ENCODE data around the gene PPIL4. TPM values are rescaled to one million over a fixed set of nuclear protein-coding genes. Genes with fewer than 3 reads are reported as not detected.

PPIL4 gene
- total RNA-seq, 4 donors from 2014 or later: 22.1 to 30.2 (median 26.1) TPM

- TF ChIP-seq CTCF (IDR thresholded peaks at IDR 0.05) (no peak), EP300 (IDR thresholded peaks at IDR 0.05) (no peak), POLR2AphosphoS5 (IDR thresholded peaks at IDR 0.05) (no peak), POLR2A (IDR thresholded peaks at IDR 0.05; ENCODE audit: low read depth) (no peak)
- Histone ChIP-seq H3K4me3 (no peak overlapping the region), H3K36me3 (peaks cover 0 to 5% (median 0%) of the 10 kb centered on the region in 4 donors), H3K4me1 (peaks cover 3 to 19% (median 10%) of the 10 kb centered on the region in 4 donors), H3K9me3 (no peaks in the 10 kb centered on the region), H3K27ac (replicated peaks in 1 of 4) (no peak overlapping the region), H3K27me3 (peaks cover 0 to 5% (median 0%) of the 10 kb centered on the region in 4 donors)
- WGBS: 92% methylated on average over 5 of the region's 5 CpGs
- no peak for DNase-seq (ENCODE audit: extremely low spot score)
- intact Hi-C loops (cut with DNase I): no loop called here
These were observed 67.1 kb downstream of the PPIL4 start for GRCh38 chr6:149478631-149479314.

DNA sequence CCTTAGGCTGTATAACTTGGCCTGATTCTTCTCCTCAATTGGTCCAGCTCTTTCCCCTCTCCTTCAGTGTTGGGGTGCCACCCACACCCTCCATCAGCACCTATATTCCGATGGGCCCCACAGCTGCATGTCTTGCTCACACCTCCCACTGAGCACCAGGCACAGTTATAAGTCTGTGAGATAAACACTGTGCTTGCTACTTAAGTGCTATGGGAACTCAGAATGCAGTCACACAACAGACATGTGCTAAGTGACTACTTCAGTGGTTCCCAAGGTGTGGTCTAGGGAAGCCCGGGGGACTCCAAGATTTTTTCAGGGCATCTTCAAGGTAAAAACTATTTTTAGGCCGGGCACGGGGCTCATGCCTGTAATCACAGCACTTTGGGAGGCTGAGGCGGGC lies 68.3 kb downstream of the PPIL4 start:
- H3K4me3 ChIP-seq: no peak overlapping the region
- TF ChIP-seq CTCF (IDR thresholded peaks at IDR 0.05): no peak
- TF ChIP-seq POLR2A (IDR thresholded peaks at IDR 0.05; ENCODE audit: low read depth): no peak
- TF ChIP-seq POLR2AphosphoS5 (IDR thresholded peaks at IDR 0.05): no peak
- TF ChIP-seq EP300 (IDR thresholded peaks at IDR 0.05): no peak
- H3K36me3 ChIP-seq: peaks cover 0 to 5% (median 0%) of the 10 kb centered on the region in 4 donors
- 97% methylated on average over 4 of the region's 5 CpGs for WGBS
- H3K9me3 ChIP-seq: no peaks in the 10 kb centered on the region
- H3K27me3 ChIP-seq: peaks cover 0 to 5% (median 0%) of the 10 kb centered on the region in 4 donors
- H3K27ac ChIP-seq (replicated peaks in 1 of 4): no peak overlapping the region
- intact Hi-C loops (cut with DNase I): no loop called here
- DNase-seq (ENCODE audit: extremely low spot score): no peak
- peaks cover 6 to 20% (median 10%) of the 10 kb centered on the region in 4 donors for H3K4me1 ChIP-seq

GRCh38 chr6:149476789-149477455 lies 68.9 kb downstream of the PPIL4 start:
- peaks cover 0 to 5% (median 0%) of the 10 kb centered on the region in 4 donors for H3K36me3 ChIP-seq
- H3K4me3 ChIP-seq: no peak overlapping the region
- peaks cover 0 to 5% (median 0%) of the 10 kb centered on the region in 4 donors for H3K27me3 ChIP-seq
- intact Hi-C loops (cut with DNase I): no loop called here
- H3K27ac ChIP-seq (replicated peaks in 1 of 4): no peak overlapping the region
- no peaks in the 10 kb centered on the region for H3K9me3 ChIP-seq
- TF ChIP-seq POLR2AphosphoS5 (IDR thresholded peaks at IDR 0.05) (no peak), CTCF (IDR thresholded peaks at IDR 0.05) (no peak), POLR2A (IDR thresholded peaks at IDR 0.05; ENCODE audit: low read depth) (no peak), EP300 (IDR thresholded peaks at IDR 0.05) (no peak)
- peaks cover under 1 to 13% (median 7%) of the 10 kb centered on the region in 4 donors for H3K4me1 ChIP-seq
- WGBS: 77% methylated on average over 6 of the region's 6 CpGs
- DNase-seq (ENCODE audit: extremely low spot score): no peak

GRCh38 chr6:149474108-149474935 lies 71.5 kb downstream of the PPIL4 start:
- intact Hi-C loops (cut with DNase I): no loop called here
- peaks cover 0 to 10% (median 2%) of the 10 kb centered on the region in 4 donors for H3K4me1 ChIP-seq
- TF ChIP-seq POLR2AphosphoS5 (IDR thresholded peaks at IDR 0.05): no peak
- TF ChIP-seq POLR2A (IDR thresholded peaks at IDR 0.05; ENCODE audit: low read depth): no peak
- no peak for TF ChIP-seq EP300 (IDR thresholded peaks at IDR 0.05)
- TF ChIP-seq CTCF (IDR thresholded peaks at IDR 0.05): no peak
- H3K4me3 ChIP-seq: no peak overlapping the region
- DNase-seq (ENCODE audit: extremely low spot score): no peak
- no peaks in the 10 kb centered on the region for H3K9me3 ChIP-seq
- 88% methylated on average over 22 of the region's 30 CpGs for WGBS
- peaks cover 0 to 5% (median 0%) of the 10 kb centered on the region in 4 donors for H3K36me3 ChIP-seq
- no peak overlapping the region for H3K27ac ChIP-seq (replicated peaks in 1 of 4)
- peaks cover 0 to 5% (median 0%) of the 10 kb centered on the region in 4 donors for H3K27me3 ChIP-seq

All from esophagus muscularis mucosa (tissue), 4 donors.